Tibial nerve (tissue), 4 donors: Measurements from ENCODE around the gene GLS.

ENCODE experiments used
- CTCF ChIP-seq, 5 experiments: fragments of 200-600 bp in 3 of 5; fragments of 450-650 bp in 2 of 5; sonication (generic) in 3 of 5; IDR thresholded peaks; one replicate each; pipeline ENCODE4 v1.5.1; 2016 to 2019; ENCODE audit warnings: antibody characterized with exemption in 5 of 5, mild to moderate bottlenecking in 3 of 5, moderate library complexity in 2 of 5
- EP300 ChIP-seq, 2 donors: sonication (generic); formaldehyde crosslinking; IDR thresholded peaks; one replicate each; pipeline ENCODE4 v1.6.1; 2017; ENCODE audit warnings: antibody characterized with exemption in 2 of 2, mild to moderate bottlenecking in 1 of 2
- POLR2A ChIP-seq, 2 donors: fragments of 450-650 bp; IDR thresholded peaks; one replicate each; pipeline ENCODE4 v1.6.1; 2017; ENCODE audit warnings: antibody characterized with exemption in 2 of 2, mild to moderate bottlenecking in 2 of 2, moderate library complexity in 2 of 2

GRCh38 chr2:190893157-190893556 lies 12.5 kb downstream of the GLS start:
- TF ChIP-seq POLR2A (IDR thresholded peaks at IDR 0.05) (no peak), EP300 (IDR thresholded peaks at IDR 0.05) (no peak), CTCF (IDR thresholded peaks at IDR 0.05) (no peak)
